HepG2 (cell line): ENCODE results near the gene WDR35. TPM values are rescaled to one million over a fixed set of nuclear protein-coding genes. Genes with fewer than 3 reads are reported as not detected.

ENCODE experiments used
- ATAC-seq: fragments of 200-7000 bp; cut with Tn5 transposase; 3 replicates; pipeline ENCODE4 v1.9.1; 2020; ENCODE audit warnings: mild to moderate bottlenecking, moderate library complexity
- BruUV-seq: library from RNA; stranded (reverse); fragments of 400-500 nt; replicated peaks from 2 replicates; lab custom pipeline; 2021; lab: Mats Ljungman, UMichigan
- CTCF ChIA-PET: fragments of 300-600 bp; formaldehyde crosslinking; extraction: SDS; loops from one replicate; lab custom pipeline; 2021; ENCODE audit warnings: low total read pairs, inconsistent platforms, low intra/inter-chr PET ratio; lab: Yijun Ruan, JAX
- POLR2A ChIA-PET: fragments of 350-600 bp; sonication (Branson Sonifier 250); formaldehyde crosslinking; loops from one replicate; lab custom pipeline; 2020; ENCODE audit warnings: antibody characterized with exemption, inconsistent platforms; lab: Yijun Ruan, JAX
- DNase-seq: peaks from one replicate; pipeline ENCODE4 v3.0.0-alpha.2; 2015; ENCODE audit warnings: low spot score
- FAIRE-seq: peaks from 3 replicates; lab custom pipeline; 2011; peaks lifted over from hg19 to GRCh38; lab: Jason Lieb, UNC
- H2AFZ ChIP-seq: one replicate; pipeline ENCODE4 v1.6.1; 2011; ENCODE audit warnings: low read length, inconsistent platforms
- H3K27ac ChIP-seq: fragments of 300-600 bp; 3 replicates; pipeline ENCODE4 v1.8.0; 2011; ENCODE audit warnings: mixed run types, mild to moderate bottlenecking, mixed read lengths, low read length, inconsistent platforms; ENCODE audit not compliant: insufficient read depth; ENCODE audit errors: extremely low read length
- H3K27me3 ChIP-seq, 2 experiments: fragments of 200-600 bp in 1 of 2; 2 replicates in 1 of 2; 3 replicates in 1 of 2; pipeline versions ENCODE4 v1.6.0 to v1.8.0; 2011; ENCODE audit warnings: low read length in 2 of 2, mild to moderate bottlenecking in 2 of 2, moderate library complexity in 2 of 2, inconsistent platforms in 1 of 2; ENCODE audit not compliant: insufficient read depth in 2 of 2, control insufficient read depth in 1 of 2
- H3K36me3 ChIP-seq, 2 experiments: fragments of 200-600 bp in 1 of 2; replicated peaks in 1 of 2; 2 replicates in 1 of 2; 3 replicates in 1 of 2; pipeline versions ENCODE4 v1.5.1 to v1.8.0; 2011; ENCODE audit warnings: low read length in 2 of 2, inconsistent platforms in 1 of 2; ENCODE audit not compliant: insufficient read depth in 2 of 2, control insufficient read depth in 1 of 2
- H3K4me1 ChIP-seq: 2 replicates; pipeline ENCODE4 v1.5.1; 2012; ENCODE audit warnings: low read length, inconsistent platforms; ENCODE audit not compliant: insufficient read depth
- H3K4me2 ChIP-seq: 2 replicates; pipeline ENCODE4 v1.6.0; 2011; ENCODE audit warnings: low read depth, low read length, inconsistent platforms
- H3K4me3 ChIP-seq, 3 experiments: fragments of 200-600 bp in 1 of 3; sonication (generic), shearing (Covaris generic) in 1 of 3; replicated peaks in 1 of 3; 2 replicates each; pipeline ENCODE4 v1.5.1; 2011 to 2016; ENCODE audit warnings: low read length in 3 of 3, inconsistent platforms in 2 of 3, low read depth in 2 of 3, mild to moderate bottlenecking in 2 of 3, control low read depth in 1 of 3, mixed read lengths in 1 of 3; ENCODE audit not compliant: insufficient read depth in 1 of 3
- H3K79me2 ChIP-seq: one replicate; pipeline ENCODE4 v1.6.1; 2011; ENCODE audit warnings: low read length, inconsistent platforms; ENCODE audit not compliant: insufficient read depth
- H3K9ac ChIP-seq: 2 replicates; pipeline ENCODE4 v1.6.0; 2011; ENCODE audit warnings: mild to moderate bottlenecking, low read depth, low read length, inconsistent platforms; ENCODE audit not compliant: insufficient read depth
- H3K9me3 ChIP-seq: 2 replicates; pipeline ENCODE4 v1.5.1; 2012; ENCODE audit warnings: mild to moderate bottlenecking, low read length
- H4K20me1 ChIP-seq: 2 replicates; pipeline ENCODE4 v1.6.0; 2011; ENCODE audit warnings: inconsistent platforms, mild to moderate bottlenecking, low read length, moderate library complexity; ENCODE audit not compliant: insufficient read depth
- BHLHE40 ChIP-seq: IDR thresholded peaks from 2 replicates; pipeline ENCODE4 v1.6.1; 2011; ENCODE audit warnings: low read length, improper control_type of control experiment
- CHCHD3 ChIP-seq: sonication (generic); formaldehyde crosslinking; IDR thresholded peaks from 2 replicates; pipeline ENCODE4 v1.8.0; 2022; ENCODE audit warnings: mild to moderate bottlenecking, missing genetic modification reagents, moderate library complexity
- EED ChIP-seq: sonication (generic); formaldehyde crosslinking; IDR thresholded peaks from 2 replicates; pipeline ENCODE4 v1.5.0; 2020; ENCODE audit warnings: mild to moderate bottlenecking, missing genetic modification reagents
- ELF3 ChIP-seq: IDR thresholded peaks from 2 replicates; pipeline ENCODE4 v1.6.1; 2016; ENCODE audit warnings: missing genetic modification reagents, missing compliant biosample characterization
- GATAD2A ChIP-seq: IDR thresholded peaks from 2 replicates; pipeline ENCODE4 v1.6.1; 2016
- GTF3A ChIP-seq: sonication (generic); formaldehyde crosslinking; conservative IDR thresholded peaks from 2 replicates; pipeline ENCODE4 v1.4.0; 2020; ENCODE audit warnings: mild to moderate bottlenecking, missing genetic modification reagents
- HIVEP1 ChIP-seq: sonication (generic); formaldehyde crosslinking; IDR thresholded peaks from 2 replicates; pipeline ENCODE4 v1.4.0; 2020; ENCODE audit warnings: mild to moderate bottlenecking, missing genetic modification reagents
- KDM1A ChIP-seq: IDR thresholded peaks from 2 replicates; pipeline ENCODE4 v1.6.1; 2016; ENCODE audit warnings: missing compliant biosample characterization
- LCORL ChIP-seq, 2 experiments: fragments of 450-650 bp in 1 of 2; sonication (generic) in 1 of 2; formaldehyde crosslinking in 1 of 2; IDR thresholded peaks; 2 replicates each; pipeline versions ENCODE4 v1.5.0 to v1.6.1; 2017 to 2020; ENCODE audit warnings: antibody characterized with exemption in 1 of 2, missing genetic modification reagents in 1 of 2
- NR0B2 ChIP-seq: sonication (generic); formaldehyde crosslinking; IDR thresholded peaks from 2 replicates; pipeline ENCODE4 v1.4.0; 2020; ENCODE audit warnings: mild to moderate bottlenecking, missing genetic modification reagents
- NR1H2 ChIP-seq: sonication (generic); formaldehyde crosslinking; IDR thresholded peaks from 2 replicates; pipeline ENCODE4 v1.8.1; 2022; ENCODE audit warnings: low read depth, missing genetic modification reagents, borderline replicate concordance
- SP1 ChIP-seq, 2 experiments: fragments of 450-650 bp in 1 of 2; sonication (generic) in 1 of 2; formaldehyde crosslinking in 1 of 2; IDR thresholded peaks; 2 replicates each; pipeline versions ENCODE4 v1.4.0 to v1.6.1; 2016 to 2020; ENCODE audit warnings: missing genetic modification reagents in 1 of 2
- YEATS2 ChIP-seq: sonication (generic); formaldehyde crosslinking; IDR thresholded peaks from 2 replicates; pipeline ENCODE4 v1.4.0; 2020; ENCODE audit warnings: missing genetic modification reagents, borderline replicate concordance
- ZBTB20 ChIP-seq: sonication (generic); formaldehyde crosslinking; IDR thresholded peaks from 2 replicates; pipeline ENCODE4 v1.8.1; 2023; ENCODE audit warnings: missing genetic modification reagents, low read depth, mild to moderate bottlenecking, borderline replicate concordance
- ZFAT ChIP-seq: sonication (generic); formaldehyde crosslinking; conservative IDR thresholded peaks from 2 replicates; pipeline ENCODE4 v1.8.1; 2023; ENCODE audit warnings: missing genetic modification reagents, inconsistent platforms
- ZNF331 ChIP-seq: sonication (generic); formaldehyde crosslinking; IDR thresholded peaks from 2 replicates; pipeline ENCODE4 v1.4.0; 2020; ENCODE audit warnings: missing genetic modification reagents
- ZNF564 ChIP-seq: sonication (generic); formaldehyde crosslinking; IDR thresholded peaks from 2 replicates; pipeline ENCODE4 v1.8.1; 2023; ENCODE audit warnings: mild to moderate bottlenecking, missing genetic modification reagents
- ZNF788 ChIP-seq: sonication (generic); formaldehyde crosslinking; IDR thresholded peaks from 2 replicates; pipeline ENCODE4 v1.5.0; 2020; ENCODE audit warnings: mild to moderate bottlenecking, missing genetic modification reagents, borderline replicate concordance
- WGBS: methylation state at CpG from one replicate; pipeline ENCODE4 v1.1.6; 2017; ENCODE audit warnings: low lambda C conversion rate; 5-methylcytosine and 5-hydroxymethylcytosine counted together
- in situ Hi-C: cut with HindIII; loops from 2 replicates; pipeline ENCODE4 v1.10.0; 2017; ENCODE audit warnings: low pct_unique_long_range_greater_than_20kb; ENCODE audit not compliant: extremely low pct_ligation_motif_present
- intact Hi-C: fragments of 100-400 bp; cut with micrococcal nuclease; formaldehyde crosslinking; loops from one replicate; pipeline ENCODE4 v1.10.0; 2022; ENCODE audit not compliant: unreplicated experiment
- polyA plus RNA-seq, 8 experiments: library from polyadenylated mRNA; depleted of rRNA in 3 of 8; stranded (reverse) in 7 of 8; unstranded in 1 of 8; fragments of >200 nt; fragmentation: Illumina TruSeq in 4 of 8; extraction: Trizol in 4 of 8; gene quantifications; 2 replicates each; pipeline versions ENCODE4 v1.2.1 to v1.2.3, GENCODE V29; 2011 to 2016; ENCODE audit warnings: low read depth in 4 of 8, missing spikeins in 1 of 8, mixed read lengths in 1 of 8; ENCODE audit not compliant: insufficient read depth in 1 of 8
- total RNA-seq, 5 experiments: library from RNA; depleted of rRNA; stranded (reverse); fragments of >200 nt; fragmentation: Illumina TruSeq; extraction: Trizol; gene quantifications; 2 replicates each; pipeline ENCODE4 v1.2.3, GENCODE V29; 2016; ENCODE audit warnings: low read depth in 1 of 5
- TF ChIP-seq, protein P1 (sequence below): sonication (generic); formaldehyde crosslinking; IDR thresholded peaks from 2 replicates; pipeline ENCODE4 v1.4.0; 2020; ENCODE audit warnings: mild to moderate bottlenecking, missing genetic modification reagents
- TF ChIP-seq, protein P2 (sequence below): sonication (generic); formaldehyde crosslinking; conservative IDR thresholded peaks from 2 replicates; pipeline ENCODE4 v1.8.0; 2022; ENCODE audit warnings: missing genetic modification reagents
- TF ChIP-seq, protein P3 (sequence below): sonication (generic); formaldehyde crosslinking; IDR thresholded peaks from 2 replicates; pipeline ENCODE4 v1.4.0; 2020; ENCODE audit warnings: missing genetic modification reagents

WDR35 gene
- total and polyA plus RNA-seq, 2 of the 13 experiments (the other 11 are each of a cell fraction or from before 2014, with no cell fraction given) = 11.1 to 19.6 TPM

DNA sequence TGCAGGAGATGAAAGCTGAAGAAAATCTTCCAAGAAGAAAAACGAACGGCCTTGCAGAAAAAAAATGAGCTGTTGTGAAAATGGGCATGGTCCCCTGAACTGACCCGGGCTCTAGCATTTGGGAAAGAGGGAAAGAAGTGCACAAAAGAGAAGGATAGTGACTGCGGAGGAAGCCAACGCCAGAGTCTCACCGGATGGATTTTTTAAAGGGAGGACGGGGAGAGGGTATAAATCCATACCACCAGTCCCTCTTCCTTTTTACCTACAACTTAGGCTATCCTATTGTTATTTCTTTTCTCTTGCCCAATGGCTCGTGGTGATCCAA is 601 bp downstream of the WDR35 start:
- no peak for FAIRE-seq
- no TSS peak for BruUV-seq
- Histone ChIP-seq H3K4me3 (peak overlapping the region; percentile 75 to 90 (median 78)), H3K9me3 (no peaks in the 10 kb centered on the region), H2AFZ (peak overlapping the region; percentile 55), H3K36me3 (peaks cover 3 to 8% of the 10 kb centered on the region in 2 experiments; a peak in 4 of 5 replicates), H3K4me1 (peaks cover 30% of the 10 kb centered on the region), H3K79me2 (peaks cover 22% of the 10 kb centered on the region), H3K4me2 (peak overlapping the region; percentile 92), H3K27ac (peak overlapping the region; percentile 70), H4K20me1 (no peaks in the 10 kb centered on the region), H3K9ac (peak overlapping the region; percentile 69), H3K27me3 (no peaks in the 10 kb centered on the region; a peak in 1 of 5 replicates)
- in situ Hi-C loops (no loop called here), intact Hi-C loops (no loop called here)
- ATAC-seq = peak; percentile 19
- WGBS = 2% methylated on average over 8 of the region's 8 CpGs
- POLR2A ChIA-PET = interaction anchor here (0.5 to 2.0 kb wide), 9 partner anchors 18 to 236 kb away, joined by 3 to 28 read pairs (median 8); partner anchors contain the start of genes LAPTM4A and TTC32
- CTCF ChIA-PET = interaction anchor here (2.0 kb wide), 1 partner anchor 109 kb away, joined by 5 read pairs; no protein-coding TSS in a partner anchor
- DNase-seq = no peak
- TF ChIP-seq, protein P1, sequence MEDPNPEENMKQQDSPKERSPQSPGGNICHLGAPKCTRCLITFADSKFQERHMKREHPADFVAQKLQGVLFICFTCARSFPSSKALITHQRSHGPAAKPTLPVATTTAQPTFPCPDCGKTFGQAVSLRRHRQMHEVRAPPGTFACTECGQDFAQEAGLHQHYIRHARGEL (CRISPR knock-in tag) = no peak
- TF ChIP-seq ZNF564 (CRISPR knock-in tag) (0 out of 2 replicates have a peak, but pooled peaks have one; percentile 5), ZBTB20 (CRISPR knock-in tag) (no peak), NR1H2 (CRISPR knock-in tag) (no peak), EED (CRISPR knock-in tag) (no peak), GATAD2A (no peak), ZFAT (CRISPR knock-in tag) (no peak), ZNF788 (CRISPR knock-in tag) (no peak), HIVEP1 (CRISPR knock-in tag) (no peak), SP1 (IDR thresholded peaks at IDR 0.05) (no peak), SP1 (CRISPR knock-in tag; IDR thresholded peaks at IDR 0.05) (no peak), LCORL (IDR thresholded peaks at IDR 0.05) (no peak), LCORL (CRISPR knock-in tag; IDR thresholded peaks at IDR 0.05) (no peak), NR0B2 (CRISPR knock-in tag) (no peak), YEATS2 (CRISPR knock-in tag) (no peak), BHLHE40 (no peak), ZNF331 (CRISPR knock-in tag) (peak; percentile 10; the same call in 1 of the 2 replicates), ELF3 (no peak), CHCHD3 (CRISPR knock-in tag) (no peak), GTF3A (CRISPR knock-in tag) (no peak), KDM1A (CRISPR knock-in tag) (no peak)
- TF ChIP-seq, protein P2, sequence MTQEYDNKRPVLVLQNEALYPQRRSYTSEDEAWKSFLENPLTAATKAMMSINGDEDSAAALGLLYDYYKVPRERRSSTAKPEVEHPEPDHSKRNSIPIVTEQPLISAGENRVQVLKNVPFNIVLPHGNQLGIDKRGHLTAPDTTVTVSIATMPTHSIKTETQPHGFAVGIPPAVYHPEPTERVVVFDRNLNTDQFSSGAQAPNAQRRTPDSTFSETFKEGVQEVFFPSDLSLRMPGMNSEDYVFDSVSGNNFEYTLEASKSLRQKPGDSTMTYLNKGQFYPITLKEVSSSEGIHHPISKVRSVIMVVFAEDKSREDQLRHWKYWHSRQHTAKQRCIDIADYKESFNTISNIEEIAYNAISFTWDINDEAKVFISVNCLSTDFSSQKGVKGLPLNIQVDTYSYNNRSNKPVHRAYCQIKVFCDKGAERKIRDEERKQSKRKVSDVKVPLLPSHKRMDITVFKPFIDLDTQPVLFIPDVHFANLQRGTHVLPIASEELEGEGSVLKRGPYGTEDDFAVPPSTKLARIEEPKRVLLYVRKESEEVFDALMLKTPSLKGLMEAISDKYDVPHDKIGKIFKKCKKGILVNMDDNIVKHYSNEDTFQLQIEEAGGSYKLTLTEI = no peak
- TF ChIP-seq, protein P3, sequence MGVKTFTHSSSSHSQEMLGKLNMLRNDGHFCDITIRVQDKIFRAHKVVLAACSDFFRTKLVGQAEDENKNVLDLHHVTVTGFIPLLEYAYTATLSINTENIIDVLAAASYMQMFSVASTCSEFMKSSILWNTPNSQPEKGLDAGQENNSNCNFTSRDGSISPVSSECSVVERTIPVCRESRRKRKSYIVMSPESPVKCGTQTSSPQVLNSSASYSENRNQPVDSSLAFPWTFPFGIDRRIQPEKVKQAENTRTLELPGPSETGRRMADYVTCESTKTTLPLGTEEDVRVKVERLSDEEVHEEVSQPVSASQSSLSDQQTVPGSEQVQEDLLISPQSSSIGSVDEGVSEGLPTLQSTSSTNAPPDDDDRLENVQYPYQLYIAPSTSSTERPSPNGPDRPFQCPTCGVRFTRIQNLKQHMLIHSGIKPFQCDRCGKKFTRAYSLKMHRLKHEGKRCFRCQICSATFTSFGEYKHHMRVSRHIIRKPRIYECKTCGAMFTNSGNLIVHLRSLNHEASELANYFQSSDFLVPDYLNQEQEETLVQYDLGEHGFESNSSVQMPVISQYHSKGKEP (CRISPR knock-in tag) = no peak
